Cardiac fibroblast (primary cell): ENCODE results near the gene FKBP2.
A peak's percentile ranks its signal among the peaks of the same experiment; 100 is the strongest.

Source experiments
- DNase-seq, 2 donors: peaks; one replicate each; pipeline versions ENCODE4 v3.0.0 to v3.0.0-alpha.2; 2010; ENCODE audit warnings: low read depth in 2 of 2
- H3K4me3 ChIP-seq, 2 donors: replicated peaks in 1 of 2; 1 replicate in 1 of 2; 2 replicates in 1 of 2; pipeline ENCODE4 v1.5.1; 2011; ENCODE audit warnings: low read depth in 2 of 2, low read length in 2 of 2, mild to moderate bottlenecking in 2 of 2, moderate library complexity in 1 of 2
- CTCF ChIP-seq: IDR thresholded peaks from one replicate; pipeline ENCODE4 v1.5.1; 2011; ENCODE audit warnings: low read depth, mild to moderate bottlenecking, low read length, inconsistent platforms

The FKBP2 gene

GRCh38 chr11:64286801-64287159 lies 45.9 kb downstream of the FKBP2 start:
- H3K4me3 ChIP-seq, result no peak overlapping the region
- no peak for DNase-seq
- TF ChIP-seq CTCF, result no peak

DNA sequence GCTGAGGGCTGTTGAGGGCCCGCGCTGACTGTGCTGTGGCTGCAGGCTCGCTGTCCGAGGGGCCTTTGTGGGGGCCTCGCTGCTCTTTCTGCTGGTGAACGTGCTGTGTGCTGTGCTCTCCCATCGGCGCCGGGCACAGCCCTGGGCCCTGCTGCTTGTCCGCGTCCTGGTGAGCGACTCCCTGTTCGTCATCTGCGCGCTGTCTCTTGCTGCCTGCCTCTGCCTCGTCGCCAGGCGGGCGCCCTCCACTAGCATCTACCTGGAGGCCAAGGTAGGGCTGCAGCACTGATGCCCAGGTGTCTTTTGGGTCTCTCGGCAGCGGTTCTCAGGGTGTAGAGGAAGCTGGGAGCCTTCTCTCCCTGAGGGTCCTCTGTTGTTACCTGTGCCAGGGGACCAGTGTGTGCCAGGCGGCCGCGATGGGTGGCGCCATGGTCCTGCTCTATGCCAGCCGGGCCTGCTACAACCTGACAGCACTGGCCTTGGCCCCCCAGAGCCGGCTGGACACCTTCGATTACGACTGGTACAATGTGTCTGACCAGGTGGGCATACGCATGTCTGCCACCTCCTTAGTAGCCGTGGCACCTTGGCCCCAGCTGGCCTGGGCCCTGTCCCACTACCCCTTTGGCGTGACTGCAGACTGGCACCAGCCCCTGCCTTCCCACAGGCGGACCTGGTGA lies 46.9 kb downstream of the FKBP2 start:
- no peak for TF ChIP-seq CTCF
- no peak overlapping the region for H3K4me3 ChIP-seq
- no peak for DNase-seq

GRCh38 chr11:64288353-64288750 lies 47.5 kb downstream of the FKBP2 start:
- no peak for TF ChIP-seq CTCF
- no peak overlapping the region for H3K4me3 ChIP-seq
- no peak for DNase-seq

GRCh38 chr11:64289002-64289564 lies 48.2 kb downstream of the FKBP2 start:
- TF ChIP-seq CTCF, result no peak
- H3K4me3 ChIP-seq, result no peak overlapping the region
- DNase-seq, result no peak

GRCh38 chr11:64290352-64291261 lies 49.7 kb downstream of the FKBP2 start:
- no peak for TF ChIP-seq CTCF
- no peak overlapping the region for H3K4me3 ChIP-seq
- no peak for DNase-seq

DNA sequence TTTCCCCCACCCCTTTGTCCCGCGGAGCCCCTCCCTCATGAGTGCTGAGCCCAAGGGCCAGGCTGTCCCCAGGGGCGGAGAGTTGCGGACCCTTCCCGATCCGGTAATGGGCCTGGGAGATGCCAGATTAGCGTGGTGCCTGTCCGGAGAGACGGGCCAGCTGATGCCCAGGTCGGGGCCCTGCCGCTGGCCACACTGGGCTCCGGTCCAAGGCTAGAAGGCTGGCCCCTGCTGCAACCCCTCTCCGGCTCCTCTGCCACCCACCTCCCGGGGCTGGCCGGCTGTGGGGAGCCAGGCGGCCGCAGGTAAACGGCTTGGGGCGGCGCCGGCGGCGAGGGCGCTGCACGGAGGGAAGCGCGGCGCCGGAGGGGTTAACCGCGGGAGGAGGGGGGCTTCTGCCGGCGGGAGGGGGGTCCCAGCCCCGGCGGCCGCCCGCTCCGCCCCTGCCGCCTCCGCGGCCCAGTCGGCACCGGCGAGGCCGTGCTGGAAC lies 50.4 kb downstream of the FKBP2 start, which contains the start of gene KCNK4:
Gene KCNK4 (plus strand): TSS at position 41 of the 490 bp plus-strand sequence. CDS start 1,717 bp downstream, outside the sequence.
- DNase-seq, result no peak
- no peak for TF ChIP-seq CTCF
- peak within 1 kb of the TSS in 1 of 2 donors; percentile 14 for H3K4me3 ChIP-seq
